GM19397 (cell line): ENCODE results near the gene WDR37.

Experiments
- ATAC-seq: cut with Tn5 transposase; IDR thresholded peaks from one replicate; pipeline ENCODE4 v1.9.1; 2021; ENCODE audit warnings: mild to moderate bottlenecking, moderate library complexity; ENCODE audit not compliant: unreplicated experiment

Gene WDR37

GRCh38 chr10:1180836-1181235 is 124.7 kb downstream of the WDR37 start:
- no peak for ATAC-seq
